ENCODE measurements around the gene PHYHD1.

Gene PHYHD1
- 0.79 to 0.87 reads per million in 2 donors for total RNA-seq

DNA sequence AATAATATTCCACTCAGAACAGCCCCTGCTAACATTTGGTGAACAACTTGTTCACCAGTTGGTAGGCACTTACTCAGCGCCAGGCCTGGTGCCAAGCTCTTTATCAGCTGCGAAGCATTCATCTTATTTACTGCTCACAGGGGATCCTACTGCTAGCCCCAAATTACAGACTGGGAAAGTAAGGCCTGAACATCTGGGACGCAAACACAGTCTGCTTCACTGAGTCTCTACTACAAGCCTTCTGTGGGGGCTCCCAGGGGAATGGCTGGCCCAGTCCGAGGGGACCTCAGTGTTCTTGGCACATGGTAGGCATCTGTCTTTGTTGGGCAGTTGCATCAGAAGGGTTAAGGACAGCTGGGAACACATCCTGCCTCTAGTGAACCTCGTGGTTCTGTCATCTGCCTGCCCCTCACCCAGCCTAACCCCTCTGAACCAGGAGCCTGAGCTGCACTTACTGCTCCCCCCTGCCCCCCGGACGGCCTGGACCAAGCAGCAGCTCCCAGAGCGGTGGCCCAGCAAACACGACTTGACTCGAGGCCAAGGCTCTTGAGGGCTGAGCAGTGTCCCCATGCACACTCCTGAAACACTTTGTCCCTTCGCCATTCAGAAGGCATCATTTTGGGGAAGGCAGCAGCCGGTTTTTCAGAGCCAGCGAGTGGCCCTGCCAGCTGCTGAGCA lies at the start of gene PHYHD1:
TSS of gene PHYHD1 (plus strand) at position 602 of the 678 bp plus-strand sequence. CDS start 1,342 bp downstream, outside the sequence.
- DNase-seq: no peak

GRCh38 chr9:128877852-128878251 lies 42.9 kb upstream of the PHYHD1 start:
- no peak for DNase-seq

DNA sequence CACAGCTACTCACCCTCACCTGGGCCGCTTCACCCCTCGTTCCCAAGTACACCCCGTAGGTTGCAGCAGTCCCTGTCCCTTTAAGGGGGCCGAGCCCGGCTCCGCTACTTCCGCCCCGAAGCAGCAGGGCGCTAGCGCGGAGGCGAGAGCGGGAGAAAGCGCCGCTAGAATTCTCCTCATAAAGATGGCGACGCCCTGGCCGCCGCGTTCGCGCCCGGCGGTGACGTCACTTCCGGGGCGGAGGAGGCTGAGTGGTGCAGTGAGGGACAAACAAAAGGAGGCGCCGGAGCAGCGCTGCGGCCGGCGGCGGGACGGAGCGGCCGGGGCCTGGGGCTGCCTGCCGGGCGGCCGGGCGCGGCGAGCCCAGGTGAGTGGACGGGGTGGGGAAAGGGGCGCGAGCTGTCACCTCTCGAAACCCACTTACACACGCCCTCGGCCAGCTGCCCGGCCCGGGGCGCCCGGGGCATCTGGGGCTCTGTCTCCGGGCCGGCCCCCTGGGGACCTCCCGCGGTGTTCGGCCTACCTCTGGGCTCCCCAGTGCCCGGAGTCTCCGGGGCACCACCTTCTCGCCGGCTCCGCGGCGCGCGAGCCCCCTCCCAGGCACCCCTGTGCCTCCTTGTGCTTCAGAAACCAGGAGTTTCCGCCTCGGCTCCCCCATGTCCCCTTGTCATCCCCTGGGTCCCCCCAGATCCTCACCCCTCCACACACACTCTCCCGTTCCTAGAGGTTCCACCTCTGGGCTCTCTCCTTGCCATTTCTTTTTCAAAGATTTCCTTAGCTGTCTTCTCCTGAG lies 38.7 kb upstream of the PHYHD1 start, which contains the start of the genes KYAT1 and LRRC8A:
TSS of gene KYAT1 (minus strand) at position 67 of the 793 bp plus-strand sequence. CDS start 36,545 bp downstream, outside the sequence.
TSS of gene LRRC8A (plus strand) at position 250 of the 793 bp plus-strand sequence. CDS start 25,032 bp downstream, outside the sequence.
- peak; percentile 98 for DNase-seq

DNA sequence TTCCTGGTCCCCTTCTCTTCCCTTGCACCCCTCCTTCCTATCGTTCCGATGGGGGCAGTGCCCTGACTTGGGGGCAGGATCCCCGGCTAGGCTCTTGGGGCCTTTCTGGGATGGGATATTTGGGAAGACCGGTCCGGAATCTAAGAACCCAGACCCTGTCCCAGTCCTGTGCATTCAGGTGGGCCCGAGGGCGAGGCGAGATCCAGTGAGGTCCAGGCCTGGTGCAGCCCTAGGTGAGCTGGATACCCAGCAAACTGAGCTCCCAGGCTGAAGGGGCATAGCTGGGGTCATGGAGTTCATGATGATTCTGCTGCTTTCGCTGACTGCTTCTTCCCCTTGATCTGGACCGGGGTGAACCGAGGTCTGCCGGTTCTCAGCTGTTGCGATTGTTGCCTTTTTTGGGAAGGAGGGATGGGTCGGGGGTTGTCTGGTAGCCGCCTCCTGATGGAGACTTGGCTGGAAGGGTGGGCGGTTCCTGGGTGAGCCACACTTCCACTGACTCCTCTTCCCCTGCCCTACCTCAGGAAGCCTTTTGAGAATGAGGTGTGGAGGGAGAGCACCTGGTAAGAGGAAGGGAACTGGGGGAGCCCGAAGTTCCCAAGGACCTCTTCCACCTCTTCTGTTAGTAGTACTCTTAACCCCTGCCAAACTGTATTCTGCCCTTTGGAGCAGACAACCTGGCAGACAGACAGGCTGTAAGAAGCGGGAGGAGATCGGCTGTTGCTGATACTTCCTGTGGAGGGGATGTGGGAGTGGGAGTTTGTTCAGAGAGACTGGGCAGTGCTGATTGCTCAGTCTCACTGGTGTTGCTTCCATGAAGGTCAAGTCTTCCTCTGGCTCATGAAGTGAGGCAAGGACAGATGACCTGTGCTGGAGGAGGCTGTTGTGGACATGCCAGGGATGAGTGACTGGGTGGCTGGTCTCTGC lies 37.8 kb upstream of the PHYHD1 start:
- no peak for DNase-seq

DNA sequence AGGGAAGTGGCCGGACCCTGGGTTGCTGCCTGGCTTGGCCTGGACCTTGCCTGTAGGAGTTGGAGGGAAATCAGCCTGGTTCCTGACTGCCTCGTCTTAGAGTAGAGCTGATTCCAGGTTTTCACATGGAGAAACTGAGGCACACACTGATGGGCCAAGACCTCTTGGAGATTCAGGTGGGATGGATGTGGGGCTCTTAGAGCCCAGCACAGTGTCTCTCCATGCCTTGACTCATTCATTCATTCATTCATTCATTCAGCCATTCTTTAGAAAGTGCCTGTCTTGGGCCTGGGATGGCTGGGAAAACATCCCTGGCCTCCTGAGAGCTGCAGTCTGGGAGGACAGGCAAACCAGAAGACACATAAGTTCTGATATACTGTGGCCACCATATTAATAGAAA lies 36.6 kb upstream of the PHYHD1 start:
- no peak for DNase-seq

DNA sequence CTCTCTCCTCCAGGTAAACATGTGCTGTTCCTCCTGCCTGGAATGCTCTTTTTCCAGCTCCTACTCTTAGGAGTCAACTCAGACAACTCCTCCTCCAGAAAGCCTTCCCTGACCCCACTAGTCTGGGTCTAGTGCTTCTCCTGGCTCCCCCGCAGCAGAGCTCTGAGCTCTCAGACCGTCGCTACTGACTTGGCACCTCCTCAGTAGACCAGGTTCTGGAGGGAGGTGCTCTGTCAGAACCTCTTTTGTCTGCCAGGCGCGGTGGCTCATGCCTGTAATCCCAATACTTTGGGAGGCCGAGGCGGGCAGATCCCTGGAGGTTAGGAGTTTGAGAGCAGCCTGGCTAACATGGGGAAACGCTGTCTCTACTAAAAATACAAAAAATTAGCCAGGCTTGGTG lies 35.4 kb upstream of the PHYHD1 start:
- no peak for DNase-seq

DNA sequence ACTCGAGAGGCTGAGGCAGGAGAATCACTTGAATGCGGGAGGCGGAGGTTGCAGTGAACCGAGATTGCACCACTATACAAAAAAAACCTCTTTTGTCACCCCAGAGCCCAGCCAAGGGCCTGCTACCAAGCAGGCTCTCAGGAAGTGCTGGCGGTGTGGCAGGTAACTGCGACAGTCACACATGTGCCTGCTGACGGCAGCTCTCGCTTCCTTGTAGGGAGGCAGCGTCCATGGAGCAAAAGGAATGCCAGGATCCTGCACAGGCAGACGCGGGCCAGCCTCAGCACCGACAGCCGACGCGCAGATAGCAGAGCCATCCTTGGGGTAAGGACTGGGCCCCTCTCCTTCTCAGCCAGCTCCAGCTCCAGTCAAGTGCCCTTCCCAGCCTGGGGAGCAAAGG lies 35.0 kb upstream of the PHYHD1 start:
- no peak for DNase-seq

- DNase-seq: no peak
These were observed 34.4 kb upstream of the PHYHD1 start for GRCh38 chr9:128886211-128886891.

DNA sequence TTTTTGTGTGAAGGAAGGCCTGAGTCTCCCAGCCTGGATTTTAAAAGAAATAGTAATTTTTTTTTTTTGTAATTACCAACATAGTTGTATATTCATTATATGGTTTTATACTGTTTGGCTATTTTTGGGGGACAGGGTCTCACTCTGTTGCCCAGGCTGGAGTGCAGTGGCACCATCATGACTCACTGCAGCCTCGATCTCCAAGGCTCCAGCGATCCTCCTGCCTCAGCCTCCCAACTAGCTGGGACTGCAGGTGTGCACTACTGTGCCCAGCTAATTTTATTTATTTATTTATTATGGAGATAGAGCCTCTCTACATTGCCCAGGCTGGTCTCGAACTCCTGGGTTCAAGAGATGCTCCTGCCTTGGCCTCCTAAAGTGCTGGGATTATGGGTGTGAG lies 33.7 kb upstream of the PHYHD1 start:
- DNase-seq: no peak

DNA sequence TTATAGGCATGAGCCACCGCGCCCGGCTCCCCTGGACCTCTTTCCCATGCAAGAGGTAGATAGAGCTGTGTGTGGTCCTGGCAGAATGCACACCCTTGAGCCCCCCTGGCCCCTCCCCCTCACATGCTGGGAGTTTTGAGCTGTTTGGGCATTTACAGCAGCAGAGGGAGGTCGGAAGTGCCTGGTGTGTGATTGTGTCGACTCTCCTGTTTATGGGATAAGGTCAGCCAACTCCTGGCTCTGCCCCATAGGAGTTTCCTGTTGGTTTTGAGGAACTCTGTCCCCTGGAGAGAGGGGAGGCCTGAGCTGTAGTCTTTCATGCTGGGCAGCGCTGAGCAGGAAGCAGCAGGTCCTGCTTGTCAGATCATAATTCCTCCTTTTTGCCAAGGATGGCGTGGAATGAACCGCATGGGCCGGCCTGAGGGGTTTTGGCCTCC lies 32.9 kb upstream of the PHYHD1 start:
- DNase-seq: no peak

GRCh38 chr9:128891321-128892220 lies 29.2 kb upstream of the PHYHD1 start:
- no peak for DNase-seq

DNA sequence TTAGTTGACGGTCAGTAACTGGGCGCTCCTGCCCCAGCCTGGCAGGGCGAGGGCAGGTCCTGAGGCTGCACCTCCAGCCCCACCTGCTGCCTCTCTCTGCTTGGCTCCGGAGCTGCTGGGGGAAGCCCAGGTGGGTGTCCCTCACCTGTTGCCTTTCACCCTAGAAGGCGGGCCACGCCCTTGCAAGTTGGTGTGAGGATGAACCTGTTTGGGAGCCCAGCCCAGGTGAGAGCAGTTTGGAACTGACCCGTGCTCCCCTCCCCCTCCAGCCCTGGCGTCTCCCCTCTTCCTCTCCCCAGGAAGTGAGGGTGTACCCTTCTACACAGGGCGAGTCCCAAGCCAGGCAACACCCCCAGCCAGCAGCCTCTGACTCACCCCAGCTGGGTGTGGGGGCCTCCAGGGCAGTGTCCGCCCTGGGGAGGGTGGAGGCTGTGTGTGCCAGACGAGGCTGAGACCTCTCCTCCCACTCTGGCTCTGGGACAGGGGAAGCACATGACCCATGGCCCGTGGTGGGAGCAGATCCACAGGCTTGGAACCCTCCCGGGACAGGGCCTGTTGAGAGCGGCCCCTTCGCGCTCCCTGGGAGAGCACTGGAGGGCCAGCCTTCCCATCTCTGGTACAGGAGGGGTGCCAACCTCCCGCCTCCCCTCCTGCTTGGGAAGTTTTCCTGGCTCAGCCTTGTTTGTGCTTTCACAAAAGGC lies 28.4 kb upstream of the PHYHD1 start:
- DNase-seq: peak; percentile 25

DNA sequence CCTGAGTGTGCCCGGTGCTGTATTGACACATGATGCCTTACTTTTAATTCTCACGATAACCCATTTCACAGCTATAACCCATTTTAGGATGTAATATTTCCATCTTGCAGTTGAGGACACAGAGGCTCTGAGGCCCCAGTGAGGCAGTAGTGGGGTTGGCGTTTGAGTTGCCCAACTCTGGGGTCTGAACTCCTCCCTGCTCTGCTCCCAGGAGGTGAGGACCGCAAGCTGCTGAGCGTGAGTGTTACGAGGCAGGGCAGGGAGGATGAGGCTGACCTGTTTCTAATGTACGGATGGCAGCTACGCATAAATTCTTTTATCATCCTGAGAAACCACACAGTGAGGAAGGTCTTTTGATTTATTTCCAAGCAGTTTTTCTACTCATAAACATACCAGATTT lies 27.4 kb upstream of the PHYHD1 start:
- DNase-seq: no peak

- no peak for DNase-seq
These were observed 26.0 kb upstream of the PHYHD1 start for GRCh38 chr9:128894764-128895163.

- DNase-seq: no peak
These were observed 25.2 kb upstream of the PHYHD1 start for GRCh38 chr9:128895556-128895955.

- no peak for DNase-seq
These were observed 22.4 kb upstream of the PHYHD1 start for GRCh38 chr9:128898382-128898781.

DNA sequence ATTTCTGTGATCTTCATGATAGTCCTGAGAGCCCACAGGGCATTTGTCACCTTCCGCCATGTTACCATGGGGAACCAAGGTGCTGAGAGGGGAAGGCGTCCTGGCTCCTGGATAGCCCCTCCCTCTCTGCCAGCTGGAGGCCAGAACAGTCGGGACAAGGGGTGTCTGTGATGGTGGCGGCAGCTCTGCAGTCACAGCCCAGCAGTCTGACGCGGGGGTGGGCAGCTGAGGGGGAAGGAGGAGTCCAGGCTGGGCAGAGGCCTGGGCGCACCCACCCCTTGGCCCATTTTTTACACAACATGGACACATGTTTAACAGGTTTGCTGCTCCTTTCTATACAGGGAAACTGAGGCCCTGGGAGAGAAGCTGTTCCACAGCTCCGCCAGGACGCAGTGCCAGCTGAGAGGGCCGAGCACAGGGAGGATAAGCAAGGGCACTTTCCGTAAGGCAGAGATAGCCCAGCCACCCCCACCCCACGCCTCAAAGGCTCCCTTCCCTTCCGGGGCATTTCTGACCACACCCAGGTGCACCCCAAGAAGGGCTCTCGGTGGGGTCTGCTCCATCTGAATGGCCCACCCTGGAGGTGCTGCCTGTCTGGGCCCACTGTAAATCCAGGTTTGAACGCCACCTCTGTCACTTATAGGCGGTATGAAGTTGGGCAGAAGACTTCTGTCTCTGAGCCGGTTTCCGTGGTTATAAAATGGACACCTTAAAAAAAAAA lies 21.8 kb upstream of the PHYHD1 start:
- DNase-seq: no peak

DNA sequence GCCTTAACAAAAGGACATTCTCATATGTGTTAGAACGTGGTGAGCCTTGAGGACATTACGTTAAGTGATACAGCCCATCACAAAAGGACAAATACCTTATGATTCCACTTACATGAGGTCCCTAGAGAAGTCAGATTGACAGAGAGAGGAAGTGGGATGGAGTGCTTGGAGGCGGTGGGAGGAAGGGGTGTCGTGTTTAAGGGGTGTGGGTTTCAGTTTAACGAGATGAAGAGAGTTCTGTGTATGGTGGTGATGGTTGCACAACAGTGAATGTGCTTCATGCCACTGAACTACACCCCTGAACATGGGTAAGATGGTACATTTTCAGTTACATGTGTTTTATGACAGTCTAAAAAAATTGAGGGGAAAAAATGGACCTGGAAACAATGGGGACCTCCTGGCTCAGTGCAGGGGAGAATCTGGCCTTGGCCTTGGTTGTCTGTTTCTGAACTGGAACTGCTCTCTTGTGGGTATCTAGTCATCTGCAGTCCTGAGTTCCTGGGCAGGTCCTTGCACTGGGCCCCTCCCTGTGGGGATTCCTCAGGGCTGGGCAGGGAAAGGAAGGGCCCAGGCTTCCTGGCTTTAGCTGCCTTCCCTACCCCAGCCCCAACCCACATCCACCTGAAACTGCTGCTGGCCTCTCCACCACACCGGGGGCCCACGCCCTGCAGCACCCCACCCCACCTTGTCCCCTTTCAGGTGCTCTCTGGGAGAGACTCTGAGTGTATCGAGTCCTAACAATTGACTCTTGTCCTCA lies 21.0 kb upstream of the PHYHD1 start:
- no peak for DNase-seq

DNA sequence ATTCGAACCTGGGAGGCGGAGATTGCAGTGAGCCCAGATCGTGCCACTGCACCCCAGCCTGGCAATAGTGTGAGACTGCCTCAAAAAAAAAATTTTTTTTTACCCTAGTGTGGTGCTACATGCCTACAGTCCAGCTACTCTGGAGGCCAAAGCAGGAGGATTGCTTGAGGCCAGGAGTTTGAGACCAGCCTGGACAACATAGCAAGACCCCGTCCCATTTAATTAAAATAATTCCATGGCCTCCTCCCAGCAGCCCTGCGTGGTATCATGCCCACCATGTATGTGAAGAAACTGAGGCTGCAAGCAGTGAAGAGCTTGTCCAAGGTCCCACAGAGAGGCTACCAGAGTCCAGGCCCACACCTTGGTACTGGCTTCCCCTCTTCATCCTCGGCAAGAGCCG lies 19.4 kb upstream of the PHYHD1 start:
- no peak for DNase-seq
